ENCODE data around the gene ATP1A3.

ATP1A3 gene

DNA sequence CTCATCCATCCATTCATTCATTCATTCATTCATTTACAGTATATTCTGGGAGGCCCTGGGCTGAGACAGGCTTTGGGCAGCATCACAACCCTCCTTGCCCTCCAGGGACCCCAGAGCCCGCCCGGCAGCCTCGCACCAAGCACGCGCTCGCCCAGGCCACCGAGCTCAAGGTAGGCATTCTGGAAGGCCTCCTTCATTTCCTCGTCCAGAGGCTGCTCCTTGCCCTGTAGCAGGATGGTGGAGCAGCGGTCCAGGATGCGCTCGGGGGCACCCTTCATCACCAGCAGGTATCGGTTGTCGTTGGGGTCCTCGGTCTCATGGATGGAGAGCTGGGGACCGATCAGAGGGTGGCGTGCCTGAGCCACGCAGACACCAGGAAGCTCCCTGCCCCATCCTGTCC lies 15.6 kb downstream of the ATP1A3 start:
- WGBS, result 91% methylated on average over 17 of the region's 17 CpGs
- Histone ChIP-seq H3K9me3 (ENCODE audit: insufficient read depth, low read depth, low read length) (no peaks in the 10 kb centered on the region), H3K4me3 (ENCODE audit: low read length) (no peak overlapping the region), H3K4me1 (ENCODE audit: insufficient read depth, low read length) (no peaks in the 10 kb centered on the region), H3K36me3 (ENCODE audit: insufficient read depth, low read length) (peaks cover 4% of the 10 kb centered on the region), H3K9ac (ENCODE audit: low read depth, low read length) (no peak overlapping the region), H3K27me3 (ENCODE audit: insufficient read depth, low read length) (no peaks in the 10 kb centered on the region), H3K27ac (ENCODE audit: low read depth, low read length) (no peak overlapping the region)

DNA sequence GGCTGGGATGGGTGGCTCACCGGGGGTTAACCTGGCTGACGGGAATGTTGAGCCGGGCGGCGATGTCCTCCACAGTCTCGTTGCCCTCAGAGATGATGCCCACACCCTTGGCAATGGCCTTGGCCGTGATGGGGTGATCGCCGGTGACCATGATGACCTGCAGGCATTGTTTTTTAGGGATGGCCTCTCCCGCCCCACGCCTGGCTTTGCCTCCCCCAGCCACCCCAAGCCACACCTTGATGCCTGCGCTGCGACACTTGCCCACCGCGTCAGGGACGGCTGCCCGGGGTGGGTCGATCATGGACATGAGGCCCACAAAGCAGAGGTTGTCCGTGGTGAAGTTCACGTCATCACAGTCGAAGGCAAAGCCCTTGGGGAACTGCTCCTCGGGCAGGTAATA lies 16.1 kb downstream of the ATP1A3 start:
- H3K9me3 ChIP-seq (ENCODE audit: insufficient read depth, low read depth, low read length), result no peaks in the 10 kb centered on the region
- peaks cover 4% of the 10 kb centered on the region for H3K36me3 ChIP-seq (ENCODE audit: insufficient read depth, low read length)
- H3K27me3 ChIP-seq (ENCODE audit: insufficient read depth, low read length), result no peaks in the 10 kb centered on the region
- H3K4me3 ChIP-seq (ENCODE audit: low read length), result no peak overlapping the region
- H3K27ac ChIP-seq (ENCODE audit: low read depth, low read length), result no peak overlapping the region
- no peaks in the 10 kb centered on the region for H3K4me1 ChIP-seq (ENCODE audit: insufficient read depth, low read length)
- WGBS, result 93% methylated on average over 22 of the region's 22 CpGs
- no peak overlapping the region for H3K9ac ChIP-seq (ENCODE audit: low read depth, low read length)

DNA sequence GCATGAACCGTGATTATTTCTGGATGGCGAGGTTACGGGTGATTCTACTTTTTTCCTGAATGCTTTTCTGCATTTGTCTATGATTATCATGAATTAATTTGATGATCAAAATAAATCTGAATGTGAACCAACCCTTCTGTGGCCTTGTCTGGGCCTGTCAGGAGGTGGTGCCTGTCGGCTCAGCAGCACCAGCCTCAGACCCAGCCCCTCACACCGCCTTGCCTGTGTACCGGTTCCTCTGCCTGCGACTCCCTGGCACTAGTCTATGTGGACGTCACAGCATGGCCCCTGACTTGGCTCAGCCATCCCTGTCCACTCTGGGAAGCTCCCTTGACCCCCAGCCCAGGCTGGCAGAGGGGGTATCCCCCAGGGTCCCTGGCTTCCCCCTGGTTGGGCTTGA lies 19.4 kb downstream of the ATP1A3 start:
- no peaks in the 10 kb centered on the region for H3K36me3 ChIP-seq (ENCODE audit: insufficient read depth, low read length)
- no peak overlapping the region for H3K9ac ChIP-seq (ENCODE audit: low read depth, low read length)
- H3K4me3 ChIP-seq (ENCODE audit: low read length), result no peak overlapping the region
- 85% methylated on average over 8 of the region's 8 CpGs for WGBS
- H3K9me3 ChIP-seq (ENCODE audit: insufficient read depth, low read depth, low read length), result no peaks in the 10 kb centered on the region
- no peaks in the 10 kb centered on the region for H3K4me1 ChIP-seq (ENCODE audit: insufficient read depth, low read length)
- H3K27ac ChIP-seq (ENCODE audit: low read depth, low read length), result no peak overlapping the region
- H3K27me3 ChIP-seq (ENCODE audit: insufficient read depth, low read length), result no peaks in the 10 kb centered on the region

DNA sequence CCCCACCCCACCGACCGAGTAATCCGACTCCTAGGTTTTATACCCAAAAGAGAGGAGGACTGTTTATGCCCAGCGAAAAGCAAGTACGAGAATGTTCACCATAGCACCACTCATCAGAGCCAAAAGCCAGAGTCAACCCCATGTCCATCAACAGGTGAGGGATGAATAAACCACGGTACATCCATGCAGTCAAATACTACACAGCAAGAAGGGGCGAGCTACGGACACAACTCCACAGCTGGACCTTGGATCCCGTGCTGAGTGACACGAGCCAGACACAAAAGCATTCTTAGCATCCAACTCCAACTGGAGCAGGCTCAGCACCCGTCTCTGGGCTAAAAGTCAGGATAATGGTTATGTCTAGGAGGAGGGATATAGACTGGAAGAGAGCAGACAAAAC lies 22.7 kb downstream of the ATP1A3 start:
- H3K4me3 ChIP-seq (ENCODE audit: low read length), result no peak overlapping the region
- H3K9ac ChIP-seq (ENCODE audit: low read depth, low read length), result no peak overlapping the region
- H3K9me3 ChIP-seq (ENCODE audit: insufficient read depth, low read depth, low read length), result no peaks in the 10 kb centered on the region
- no peaks in the 10 kb centered on the region for H3K36me3 ChIP-seq (ENCODE audit: insufficient read depth, low read length)
- no peak overlapping the region for H3K27ac ChIP-seq (ENCODE audit: low read depth, low read length)
- 94% methylated on average over 11 of the region's 11 CpGs for WGBS
- no peaks in the 10 kb centered on the region for H3K4me1 ChIP-seq (ENCODE audit: insufficient read depth, low read length)
- no peaks in the 10 kb centered on the region for H3K27me3 ChIP-seq (ENCODE audit: insufficient read depth, low read length)

DNA sequence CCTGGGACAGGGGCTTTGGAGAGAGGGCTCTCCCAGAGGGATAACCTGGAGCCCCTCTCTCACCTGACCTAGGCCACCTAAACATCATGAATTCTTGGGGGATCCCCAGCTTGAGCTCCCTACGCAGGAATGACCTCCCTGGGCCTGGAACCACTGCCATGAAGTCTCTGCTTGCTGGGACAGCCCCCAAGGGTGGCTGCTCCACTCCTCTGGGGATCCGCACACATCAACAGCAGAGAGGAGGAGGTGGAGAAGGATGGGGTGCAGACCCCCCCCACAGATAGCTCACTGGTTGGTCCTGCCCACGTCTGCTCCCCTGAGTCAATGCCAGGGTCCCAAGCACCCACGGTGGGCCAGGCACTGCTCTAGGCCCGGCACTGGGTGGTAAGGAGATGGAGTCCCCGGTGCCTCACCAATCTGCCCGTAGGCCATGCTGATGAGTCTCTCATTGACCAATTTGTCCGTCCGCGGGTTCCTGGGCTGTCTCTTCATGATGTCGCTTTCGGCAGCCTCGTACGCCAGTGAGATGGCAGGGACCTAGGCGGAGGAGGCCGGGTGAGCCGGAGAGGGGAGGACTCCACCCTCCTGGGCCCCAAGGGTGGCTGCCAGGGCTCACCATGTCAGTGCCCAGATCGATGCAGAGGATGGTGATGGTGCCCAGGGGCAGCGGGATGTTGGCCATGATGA lies 24.1 kb downstream of the ATP1A3 start:
- H3K9ac ChIP-seq (ENCODE audit: low read depth, low read length), result no peak overlapping the region
- no peaks in the 10 kb centered on the region for H3K4me1 ChIP-seq (ENCODE audit: insufficient read depth, low read length)
- WGBS, result 95% methylated on average over 19 of the region's 19 CpGs
- no peaks in the 10 kb centered on the region for H3K9me3 ChIP-seq (ENCODE audit: insufficient read depth, low read depth, low read length)
- H3K27ac ChIP-seq (ENCODE audit: low read depth, low read length), result no peak overlapping the region
- no peaks in the 10 kb centered on the region for H3K36me3 ChIP-seq (ENCODE audit: insufficient read depth, low read length)
- no peak overlapping the region for H3K4me3 ChIP-seq (ENCODE audit: low read length)
- H3K27me3 ChIP-seq (ENCODE audit: insufficient read depth, low read length), result no peaks in the 10 kb centered on the region

DNA sequence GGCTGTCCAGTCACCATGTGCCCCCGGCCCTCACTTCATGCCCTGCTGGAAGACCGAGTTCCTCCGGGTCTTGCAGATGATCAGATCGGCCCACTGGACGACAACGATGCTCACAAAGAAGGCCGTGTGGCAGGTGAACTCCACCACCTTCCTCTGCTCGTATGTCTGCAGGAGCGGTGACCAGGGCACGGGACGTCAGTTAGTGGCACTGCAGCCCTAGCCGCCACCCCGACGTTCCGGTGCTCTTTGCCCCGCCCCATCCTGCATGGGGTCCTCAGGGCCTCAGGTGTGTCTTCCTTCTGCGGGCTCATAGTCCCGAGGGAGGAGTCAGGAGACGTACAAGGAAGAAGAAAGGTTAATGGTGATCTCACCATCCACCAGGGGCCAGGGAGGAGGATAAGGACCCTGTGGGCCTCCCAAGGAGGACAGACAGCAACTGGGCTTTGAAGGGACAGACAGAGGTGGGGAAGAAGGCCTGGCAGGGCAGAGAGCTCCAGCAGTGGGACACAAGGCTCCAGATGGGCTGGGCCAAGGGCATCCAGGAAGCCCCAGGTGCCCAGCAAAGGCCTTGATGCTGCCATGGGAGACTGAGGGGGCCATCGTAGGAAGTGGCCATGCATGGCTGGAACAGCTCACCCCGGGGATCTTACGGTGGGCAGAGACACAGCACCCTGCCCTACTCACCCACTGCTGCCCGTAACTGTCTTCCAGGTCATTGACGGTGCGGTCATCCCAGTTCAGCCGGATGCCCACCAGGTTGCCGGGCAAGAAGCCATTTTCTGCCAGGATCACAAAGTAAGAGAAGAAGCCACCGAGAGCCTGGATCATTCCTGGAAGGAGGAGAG lies 25.1 kb downstream of the ATP1A3 start:
- Histone ChIP-seq H3K9ac (ENCODE audit: low read depth, low read length) (no peak overlapping the region), H3K27me3 (ENCODE audit: insufficient read depth, low read length) (no peaks in the 10 kb centered on the region), H3K27ac (ENCODE audit: low read depth, low read length) (no peak overlapping the region), H3K4me3 (ENCODE audit: low read length) (no peak overlapping the region), H3K36me3 (ENCODE audit: insufficient read depth, low read length) (no peaks in the 10 kb centered on the region), H3K4me1 (ENCODE audit: insufficient read depth, low read length) (no peaks in the 10 kb centered on the region), H3K9me3 (ENCODE audit: insufficient read depth, low read depth, low read length) (no peaks in the 10 kb centered on the region)
- 90% methylated on average over 28 of the region's 28 CpGs for WGBS

DNA sequence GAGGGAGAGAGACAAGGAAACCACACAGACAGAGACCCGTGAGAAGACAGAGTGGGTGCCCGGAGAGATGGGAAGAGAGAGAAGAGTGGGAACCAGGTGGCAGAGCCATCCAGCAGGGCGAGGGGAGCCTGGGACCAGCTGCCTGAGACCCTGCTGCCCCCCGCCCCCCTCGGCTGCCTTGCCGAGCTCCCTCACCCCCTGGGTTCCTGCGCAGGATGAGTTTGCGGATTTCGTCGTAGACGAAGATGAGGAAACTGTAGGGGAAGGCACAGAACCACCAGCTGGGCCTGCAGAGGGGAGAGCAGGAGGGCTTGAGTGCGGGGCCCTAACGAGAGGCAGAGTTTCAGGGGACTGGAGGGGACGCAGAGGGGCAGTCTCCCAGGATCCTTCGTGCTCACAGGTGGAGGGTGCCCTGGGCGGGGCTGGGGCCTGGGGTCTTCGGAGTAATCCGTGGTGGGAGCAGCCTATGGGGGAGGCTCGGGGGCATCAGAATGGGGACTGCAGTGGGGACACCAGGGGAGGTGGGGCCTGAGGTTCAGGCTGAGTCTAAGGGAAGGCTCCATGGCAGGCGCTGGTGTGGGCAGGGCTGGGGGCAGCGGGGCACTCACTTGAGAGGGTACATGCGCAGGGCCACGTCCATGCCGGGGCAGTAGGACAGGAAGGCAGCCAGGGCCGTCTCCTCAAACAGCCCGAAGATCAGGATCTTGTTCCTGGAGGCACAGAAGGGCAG lies 26.8 kb downstream of the ATP1A3 start:
- WGBS, result 89% methylated on average over 26 of the region's 26 CpGs
- no peak overlapping the region for H3K4me3 ChIP-seq (ENCODE audit: low read length)
- H3K36me3 ChIP-seq (ENCODE audit: insufficient read depth, low read length), result no peaks in the 10 kb centered on the region
- no peaks in the 10 kb centered on the region for H3K9me3 ChIP-seq (ENCODE audit: insufficient read depth, low read depth, low read length)
- H3K27ac ChIP-seq (ENCODE audit: low read depth, low read length), result no peak overlapping the region
- H3K4me1 ChIP-seq (ENCODE audit: insufficient read depth, low read length), result no peaks in the 10 kb centered on the region
- no peak overlapping the region; the same call in 1 of the 2 replicates for H3K9ac ChIP-seq (ENCODE audit: low read depth, low read length)
- H3K27me3 ChIP-seq (ENCODE audit: insufficient read depth, low read length), result no peaks in the 10 kb centered on the region

DNA sequence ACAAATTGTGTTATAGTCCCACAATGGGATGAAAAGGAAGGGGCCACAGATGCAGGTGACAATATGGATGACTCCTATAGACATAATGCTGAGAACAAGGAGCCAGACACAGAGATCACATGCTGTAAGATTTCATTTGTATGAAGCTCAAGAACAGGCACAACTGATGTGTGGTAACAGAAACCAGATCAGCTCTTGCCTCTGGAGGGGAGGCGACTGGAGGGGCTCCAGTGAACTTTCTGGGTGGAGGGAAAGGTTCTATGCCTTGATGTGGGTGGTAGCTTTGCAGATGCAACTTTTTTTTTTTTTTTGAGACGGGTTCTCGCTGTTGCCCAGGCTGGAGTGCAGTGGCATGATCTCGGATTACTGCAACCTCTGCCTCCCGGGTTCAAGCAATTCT lies 28.9 kb downstream of the ATP1A3 start:
- H3K4me1 ChIP-seq (ENCODE audit: insufficient read depth, low read length), result no peaks in the 10 kb centered on the region
- H3K9ac ChIP-seq (ENCODE audit: low read depth, low read length), result no peak overlapping the region
- no peak overlapping the region for H3K4me3 ChIP-seq (ENCODE audit: low read length)
- no peaks in the 10 kb centered on the region for H3K27me3 ChIP-seq (ENCODE audit: insufficient read depth, low read length)
- WGBS, result 88% methylated on average over 5 of the region's 5 CpGs
- H3K9me3 ChIP-seq (ENCODE audit: insufficient read depth, low read depth, low read length), result no peaks in the 10 kb centered on the region
- no peak overlapping the region for H3K27ac ChIP-seq (ENCODE audit: low read depth, low read length)
- H3K36me3 ChIP-seq (ENCODE audit: insufficient read depth, low read length), result no peaks in the 10 kb centered on the region

DNA sequence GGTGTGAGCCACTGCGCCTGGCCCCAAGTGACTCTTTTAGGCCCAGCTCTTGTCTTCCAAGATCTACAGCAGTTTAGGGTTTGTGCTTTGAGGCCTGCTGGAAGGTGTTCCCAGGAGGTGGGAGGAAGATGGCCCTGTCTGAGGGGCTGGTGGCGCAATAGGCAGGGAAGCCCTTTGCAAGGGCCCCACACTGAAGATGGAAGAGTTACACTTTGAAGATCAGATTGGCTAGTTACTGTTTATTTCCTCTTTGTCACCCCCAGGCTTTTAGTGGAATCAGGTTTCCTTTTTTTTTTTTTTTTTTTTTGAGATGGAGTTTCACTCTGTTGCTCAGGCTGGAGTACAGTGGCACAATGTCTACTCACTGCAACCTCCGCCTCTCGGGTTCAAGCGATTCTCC lies 33.1 kb downstream of the ATP1A3 start:
- H3K4me1 ChIP-seq (ENCODE audit: insufficient read depth, low read length), result peaks cover 5% of the 10 kb centered on the region
- no peak overlapping the region for H3K27ac ChIP-seq (ENCODE audit: low read depth, low read length)
- no peak overlapping the region for H3K4me3 ChIP-seq (ENCODE audit: low read length)
- no peaks in the 10 kb centered on the region for H3K9me3 ChIP-seq (ENCODE audit: insufficient read depth, low read depth, low read length)
- no peak overlapping the region for H3K9ac ChIP-seq (ENCODE audit: low read depth, low read length)
- H3K27me3 ChIP-seq (ENCODE audit: insufficient read depth, low read length), result no peaks in the 10 kb centered on the region
- 96% methylated on average over 5 of the region's 5 CpGs for WGBS
- peaks cover 8% of the 10 kb centered on the region for H3K36me3 ChIP-seq (ENCODE audit: insufficient read depth, low read length)

DNA sequence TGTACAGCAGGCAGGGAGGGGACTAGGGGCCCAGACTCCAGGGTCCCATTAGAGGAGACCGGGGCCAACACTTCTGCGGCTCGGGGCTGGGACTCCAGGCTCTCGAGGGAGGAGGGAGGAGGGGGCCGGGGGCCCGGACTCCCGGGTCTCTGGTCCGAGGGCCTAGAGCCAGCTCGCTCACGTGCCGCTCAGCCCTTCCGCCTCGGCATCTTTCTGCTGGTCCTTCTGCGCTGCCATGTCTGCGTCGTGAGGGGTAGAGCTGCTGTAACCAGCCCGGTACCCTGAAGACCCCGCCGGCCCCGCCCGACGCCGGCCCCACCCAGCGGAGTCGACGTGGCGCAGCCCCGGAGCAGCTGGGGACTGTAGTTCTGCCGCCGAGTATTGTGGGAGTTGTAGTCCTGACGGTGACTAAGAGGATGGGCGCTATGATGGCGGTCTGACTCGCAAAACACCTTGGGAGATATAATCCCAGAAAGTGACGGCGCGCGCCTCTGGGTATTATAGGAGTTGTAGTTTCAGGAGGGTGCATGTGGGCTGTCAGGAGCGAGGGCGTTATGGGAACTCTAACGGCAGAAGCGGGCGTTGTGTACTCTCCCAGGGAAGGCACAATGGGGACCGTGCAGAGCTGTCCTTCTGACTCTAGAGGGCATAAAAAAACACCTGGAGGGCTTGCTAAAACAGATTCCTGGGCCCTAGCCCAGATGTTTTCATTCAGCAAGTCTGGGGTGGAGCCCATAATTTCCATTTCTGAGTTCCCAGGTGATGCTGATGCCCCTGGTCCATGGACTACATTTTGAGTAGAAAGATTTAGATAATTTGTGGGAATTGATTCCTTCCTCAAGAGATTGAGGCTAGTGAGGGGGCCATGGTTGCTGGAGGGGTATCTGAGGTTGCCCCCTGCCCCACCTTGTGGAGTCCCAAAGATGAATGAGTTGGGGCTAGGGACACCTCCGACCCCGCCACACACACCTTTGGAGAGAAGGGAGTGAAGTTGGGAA lies 34.7 kb downstream of the ATP1A3 start, which contains the start of gene RABAC1:
TSS of gene RABAC1 (minus strand) at position 266 of the 998 bp plus-strand sequence. CDS start at position 237, 29 bp downstream.
- Histone ChIP-seq H3K27ac (ENCODE audit: low read depth, low read length) (peak within 1 kb of the TSS; percentile 54), H3K4me1 (ENCODE audit: insufficient read depth, low read length) (peaks cover 5% of the 10 kb centered on the region), H3K36me3 (ENCODE audit: insufficient read depth, low read length) (peaks cover 11% of the 10 kb centered on the region), H3K4me3 (ENCODE audit: low read length) (peak within 1 kb of the TSS; percentile 93), H3K9me3 (ENCODE audit: insufficient read depth, low read depth, low read length) (no peaks in the 10 kb centered on the region), H3K27me3 (ENCODE audit: insufficient read depth, low read length) (no peaks in the 10 kb centered on the region), H3K9ac (ENCODE audit: low read depth, low read length) (peak within 1 kb of the TSS; percentile 75)
- 5% methylated on average over 46 of the region's 46 CpGs for WGBS

Measured in HUES64 (cell line).